Psoas muscle (tissue), 8 donors: ENCODE results near the gene ACE. TPM values are rescaled to one million over a fixed set of nuclear protein-coding genes. Genes with fewer than 3 reads are reported as not detected.

Experiments used
- ATAC-seq, 4 donors: fragments of 200-7000 bp; cut with Tn5 transposase; one replicate each; pipeline ENCODE4 v1.9.1; 2020; ENCODE audit warnings: moderate library complexity in 3 of 4, mild to moderate bottlenecking in 2 of 4
- DNase-seq, 2 donors: peaks; one replicate each; pipeline ENCODE4 v3.0.0-alpha.2; 2020
- H3K27ac ChIP-seq: fragments of 200-600 bp; one replicate; pipeline ENCODE4 v1.8.0; 2022
- H3K27me3 ChIP-seq, 3 donors: fragments of 200-600 bp in 1 of 3; one replicate each; pipeline versions ENCODE4 v1.6.1 to v1.8.0; 2013 to 2022; ENCODE audit warnings: low read length in 2 of 3, mild to moderate bottlenecking in 2 of 3, moderate library complexity in 1 of 3; ENCODE audit not compliant: insufficient read depth in 3 of 3
- H3K36me3 ChIP-seq, 2 donors: fragments of 200-600 bp in 1 of 2; one replicate each; pipeline versions ENCODE4 v1.6.1 to v1.8.0; 2013 to 2022; ENCODE audit warnings: low read depth in 1 of 2, mild to moderate bottlenecking in 1 of 2, moderate library complexity in 1 of 2; ENCODE audit not compliant: insufficient read depth in 1 of 2
- H3K4me1 ChIP-seq: fragments of 200-600 bp; one replicate; pipeline ENCODE4 v1.8.0; 2022
- H3K4me3 ChIP-seq: fragments of 200-600 bp; one replicate; pipeline ENCODE4 v1.8.0; 2022; ENCODE audit warnings: mild to moderate bottlenecking
- H3K9me3 ChIP-seq: fragments of 200-600 bp; one replicate; pipeline ENCODE4 v1.8.0; 2022
- WGBS, 3 donors: extraction: QIAGEN DNeasy Blood & Tissue Kit; methylation state at CpG; one replicate each; pipeline versions ENCODE4 v1.1.6 to v1.1.7; 2013; 5-methylcytosine and 5-hydroxymethylcytosine counted together
- intact Hi-C, 2 donors: fragments of 100-400 bp; cut with DNase I; formaldehyde crosslinking; loops; one replicate each; pipeline versions ENCODE4 v1.11.0 to v1.14.2; 2022
- polyA plus RNA-seq, 3 donors: library from polyadenylated mRNA; stranded (reverse); fragments of 200-250 nt; gene quantifications; one replicate each; pipeline ENCODE4 v1.2.3, GENCODE V29; 2013
- total RNA-seq, 4 donors: library from RNA; stranded (reverse); fragmentation: NEBNext Ultra II Directional in 2 of 4; extraction: Animal tissue kit (Norgen Biotek cat#: 25700) in 2 of 4; gene quantifications; one replicate each; pipeline versions ENCODE4 v1.2.1 to v1.2.4, GENCODE V29; 2021 to 2023
- TF ChIP-seq, protein P1 (sequence below): fragments of 200-600 bp; IDR thresholded peaks from one replicate; pipeline ENCODE4 v1.8.0; 2022; ENCODE audit warnings: antibody characterized with exemption
- donor health status: healthy with polysubstance abuse.
- donor health status: DM: no; HTN: no; CAD: no; lungs with moderate emphysema.
- donor health status: Bipolar disorder and iron deficiency.
- donor health status: healthy.
- donor health status: DM: yes; HTN: yes; CAD: no.
- donor health status: DM: no; HTN: no; CAD: no.
- donor health status: DM: no; HTN: no; CAD: no.
- donor health status: DM: yes; HTN: yes; CAD: no.

The ACE gene
- total and polyA plus RNA-seq, 7 donors, result 0.82 to 12.5 (median 2.0) TPM

- Histone ChIP-seq H3K4me3 (no peak overlapping the region), H3K27me3 (peaks cover 0 to 33% (median 15%) of the 10 kb centered on the region in 3 donors), H3K4me1 (peaks cover 11% of the 10 kb centered on the region), H3K9me3 (no peaks in the 10 kb centered on the region), H3K36me3 (no peaks in the 10 kb centered on the region), H3K27ac (no peak overlapping the region)
- TF ChIP-seq, protein P1, sequence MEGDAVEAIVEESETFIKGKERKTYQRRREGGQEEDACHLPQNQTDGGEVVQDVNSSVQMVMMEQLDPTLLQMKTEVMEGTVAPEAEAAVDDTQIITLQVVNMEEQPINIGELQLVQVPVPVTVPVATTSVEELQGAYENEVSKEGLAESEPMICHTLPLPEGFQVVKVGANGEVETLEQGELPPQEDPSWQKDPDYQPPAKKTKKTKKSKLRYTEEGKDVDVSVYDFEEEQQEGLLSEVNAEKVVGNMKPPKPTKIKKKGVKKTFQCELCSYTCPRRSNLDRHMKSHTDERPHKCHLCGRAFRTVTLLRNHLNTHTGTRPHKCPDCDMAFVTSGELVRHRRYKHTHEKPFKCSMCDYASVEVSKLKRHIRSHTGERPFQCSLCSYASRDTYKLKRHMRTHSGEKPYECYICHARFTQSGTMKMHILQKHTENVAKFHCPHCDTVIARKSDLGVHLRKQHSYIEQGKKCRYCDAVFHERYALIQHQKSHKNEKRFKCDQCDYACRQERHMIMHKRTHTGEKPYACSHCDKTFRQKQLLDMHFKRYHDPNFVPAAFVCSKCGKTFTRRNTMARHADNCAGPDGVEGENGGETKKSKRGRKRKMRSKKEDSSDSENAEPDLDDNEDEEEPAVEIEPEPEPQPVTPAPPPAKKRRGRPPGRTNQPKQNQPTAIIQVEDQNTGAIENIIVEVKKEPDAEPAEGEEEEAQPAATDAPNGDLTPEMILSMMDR, result no peak
- WGBS, 3 donors, result 72 to 78% (median 75%) methylated on average over 11 of the region's 11 CpGs
- DNase-seq, result no peak
- intact Hi-C loops, result no loop called here
- no peak for ATAC-seq
Measured at GRCh38 chr17:63480826-63481487, 4.1 kb downstream of the ACE start.

DNA sequence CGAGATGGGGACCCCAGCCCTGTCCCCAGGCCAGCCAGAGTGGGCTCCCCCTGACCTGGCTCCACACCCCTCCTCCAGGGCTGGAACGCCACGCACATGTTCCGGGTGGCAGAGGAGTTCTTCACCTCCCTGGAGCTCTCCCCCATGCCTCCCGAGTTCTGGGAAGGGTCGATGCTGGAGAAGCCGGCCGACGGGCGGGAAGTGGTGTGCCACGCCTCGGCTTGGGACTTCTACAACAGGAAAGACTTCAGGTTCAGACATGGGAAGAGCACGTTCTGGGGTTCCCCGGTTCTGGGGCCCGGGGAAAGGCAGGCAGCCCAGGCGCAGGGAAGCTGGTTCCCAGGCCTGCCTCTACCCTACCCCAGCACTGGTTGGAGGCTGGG lies 4.6 kb downstream of the ACE start:
- DNase-seq (no peak), ATAC-seq (no peak)
- H3K9me3 ChIP-seq, result no peaks in the 10 kb centered on the region
- H3K4me1 ChIP-seq, result peaks cover 9% of the 10 kb centered on the region
- WGBS, 3 donors, result 86 to 87% (median 87%) methylated on average over 16 of the region's 16 CpGs
- peaks cover 0 to 28% (median 14%) of the 10 kb centered on the region in 3 donors for H3K27me3 ChIP-seq
- intact Hi-C loops, result no loop called here
- no peaks in the 10 kb centered on the region for H3K36me3 ChIP-seq
- TF ChIP-seq, protein P1, result no peak
- no peak overlapping the region for H3K27ac ChIP-seq
- H3K4me3 ChIP-seq, result no peak overlapping the region

DNA sequence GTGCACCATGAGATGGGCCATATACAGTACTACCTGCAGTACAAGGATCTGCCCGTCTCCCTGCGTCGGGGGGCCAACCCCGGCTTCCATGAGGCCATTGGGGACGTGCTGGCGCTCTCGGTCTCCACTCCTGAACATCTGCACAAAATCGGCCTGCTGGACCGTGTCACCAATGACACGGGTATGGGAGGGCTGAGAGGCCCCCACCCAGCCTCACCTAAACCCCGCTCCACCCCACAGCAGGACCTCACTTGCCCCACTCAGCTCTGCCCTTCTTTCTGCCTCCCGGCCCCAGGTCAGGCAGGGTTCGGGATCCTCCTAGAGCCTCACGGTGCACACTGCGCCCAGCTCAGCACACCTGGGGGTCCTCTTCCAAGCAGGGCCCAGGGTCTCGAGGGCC lies 5.6 kb downstream of the ACE start:
- Histone ChIP-seq H3K36me3 (no peaks in the 10 kb centered on the region), H3K4me1 (peaks cover 6% of the 10 kb centered on the region), H3K27me3 (peaks cover 0 to 18% (median 7%) of the 10 kb centered on the region in 3 donors), H3K27ac (no peak overlapping the region), H3K4me3 (no peak overlapping the region), H3K9me3 (no peaks in the 10 kb centered on the region)
- TF ChIP-seq, protein P1, result no peak
- intact Hi-C loops, result no loop called here
- DNase-seq (no peak), ATAC-seq (no peak)
- 77 to 87% (median 80%) methylated on average over 16 of the region's 16 CpGs for WGBS, 3 donors

- H3K27ac ChIP-seq, result no peak overlapping the region
- no peak overlapping the region for H3K4me3 ChIP-seq
- DNase-seq (no peak), ATAC-seq (no peak)
- peaks cover 0 to 12% (median 2%) of the 10 kb centered on the region in 3 donors for H3K27me3 ChIP-seq
- no peaks in the 10 kb centered on the region for H3K9me3 ChIP-seq
- H3K4me1 ChIP-seq, result peaks cover under 1% of the 10 kb centered on the region
- TF ChIP-seq, protein P1, result no peak
- H3K36me3 ChIP-seq, result no peaks in the 10 kb centered on the region
- intact Hi-C loops, result no loop called here
- WGBS, 3 donors, result 78 to 79% (median 79%) methylated on average over 10 of the region's 10 CpGs
Measured at GRCh38 chr17:63483038-63483437, 6.2 kb downstream of the ACE start.
